ENCODE results near the gene B2M.
"Not testable (repeated sequence)": the region's sequence is repeated elsewhere in the genome, so short reads cannot be mapped to it uniquely, and the experiment has no call there.

Gene B2M

DNA sequence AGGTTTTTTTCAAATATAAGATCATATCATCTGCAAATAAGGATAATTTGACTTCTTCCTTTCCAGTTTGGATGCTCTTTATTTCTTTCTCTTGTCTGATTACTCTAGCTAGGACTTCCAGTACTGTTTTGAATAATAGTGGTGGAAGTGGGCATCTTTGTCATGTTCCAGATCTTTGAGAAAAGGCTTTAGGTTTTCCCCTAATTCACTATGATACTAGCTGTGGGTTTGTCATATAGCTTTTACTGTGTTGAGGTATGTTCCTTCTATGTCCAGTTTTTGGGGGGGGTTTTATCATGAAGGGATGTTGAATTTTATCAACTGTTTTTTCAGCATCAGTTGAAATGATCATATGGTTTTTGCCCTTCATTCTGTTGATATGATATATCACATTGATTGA lies 10.6 kb upstream of the B2M start:
- not testable (repeated sequence) for DNase-seq

DNA sequence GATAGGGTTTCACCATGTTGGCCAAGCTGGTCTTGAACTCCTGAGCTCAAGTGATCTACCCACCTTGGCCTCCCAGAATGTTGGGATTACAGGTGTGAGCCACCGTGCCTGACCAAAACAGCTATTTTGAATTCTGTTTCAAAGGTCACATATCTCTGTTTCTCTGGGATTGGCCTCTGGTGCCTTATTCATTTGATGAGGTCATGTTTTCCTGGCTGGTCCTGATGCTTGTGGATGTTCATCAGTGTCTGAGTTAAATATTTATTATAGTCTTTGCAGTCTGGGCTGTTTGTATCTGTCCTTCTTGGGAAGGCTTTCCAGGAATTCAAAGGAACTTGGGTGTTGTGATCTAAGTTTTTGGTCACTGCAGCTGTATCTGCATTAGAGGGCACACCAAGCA lies 5.3 kb upstream of the B2M start:
- no peak for DNase-seq

DNA sequence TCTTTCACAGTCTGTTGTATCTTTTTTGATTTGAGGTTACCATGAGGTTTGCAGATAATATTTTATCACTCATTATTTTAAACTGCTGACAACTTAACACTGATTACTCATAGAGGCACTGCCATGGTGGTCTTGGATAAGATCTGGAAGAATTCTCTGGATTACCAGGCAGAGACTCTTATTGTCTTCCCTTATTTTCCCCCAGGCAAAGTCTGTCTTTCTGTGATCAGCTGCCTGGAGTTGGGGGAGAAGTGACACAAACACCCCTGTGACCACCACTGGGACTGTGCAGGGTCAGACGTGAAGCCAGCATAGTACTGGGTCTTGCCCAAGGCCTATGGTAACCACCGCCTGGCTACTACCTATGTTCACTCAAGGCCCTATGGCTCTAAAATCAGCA lies 4.9 kb upstream of the B2M start:
- no peak for DNase-seq

- DNase-seq, result no peak
These were observed 4.2 kb upstream of the B2M start for GRCh38 chr15:44706946-44707636.

DNA sequence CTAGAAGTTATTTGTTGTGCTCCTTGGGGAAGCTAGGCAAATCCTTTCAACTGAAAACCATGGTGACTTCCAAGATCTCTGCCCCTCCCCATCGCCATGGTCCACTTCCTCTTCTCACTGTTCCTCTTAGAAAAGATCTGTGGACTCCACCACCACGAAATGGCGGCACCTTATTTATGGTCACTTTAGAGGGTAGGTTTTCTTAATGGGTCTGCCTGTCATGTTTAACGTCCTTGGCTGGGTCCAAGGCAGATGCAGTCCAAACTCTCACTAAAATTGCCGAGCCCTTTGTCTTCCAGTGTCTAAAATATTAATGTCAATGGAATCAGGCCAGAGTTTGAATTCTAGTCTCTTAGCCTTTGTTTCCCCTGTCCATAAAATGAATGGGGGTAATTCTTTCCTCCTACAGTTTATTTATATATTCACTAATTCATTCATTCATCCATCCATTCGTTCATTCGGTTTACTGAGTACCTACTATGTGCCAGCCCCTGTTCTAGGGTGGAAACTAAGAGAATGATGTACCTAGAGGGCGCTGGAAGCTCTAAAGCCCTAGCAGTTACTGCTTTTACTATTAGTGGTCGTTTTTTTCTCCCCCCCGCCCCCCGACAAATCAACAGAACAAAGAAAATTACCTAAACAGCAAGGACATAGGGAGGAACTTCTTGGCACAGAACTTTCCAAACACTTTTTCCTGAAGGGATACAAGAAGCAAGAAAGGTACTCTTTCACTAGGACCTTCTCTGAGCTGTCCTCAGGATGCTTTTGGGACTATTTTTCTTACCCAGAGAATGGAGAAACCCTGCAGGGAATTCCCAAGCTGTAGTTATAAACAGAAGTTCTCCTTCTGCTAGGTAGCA lies 851 bp upstream of the B2M start:
- DNase-seq, result peak; percentile 80

- peak; percentile 78 for DNase-seq
These were observed 527 bp downstream of the B2M start for GRCh38 chr15:44711743-44712345.

- DNase-seq, result peak; percentile 87
These were observed 1.2 kb downstream of the B2M start for GRCh38 chr15:44712346-44713005.

- DNase-seq, result peak; percentile 68
These were observed 2.0 kb downstream of the B2M start for GRCh38 chr15:44713006-44713966.

GRCh38 chr15:44715142-44715796 lies 4.0 kb downstream of the B2M start:
- peak; percentile 57 for DNase-seq

GRCh38 chr15:44715797-44716334 lies 4.5 kb downstream of the B2M start:
- DNase-seq, result no peak

DNA sequence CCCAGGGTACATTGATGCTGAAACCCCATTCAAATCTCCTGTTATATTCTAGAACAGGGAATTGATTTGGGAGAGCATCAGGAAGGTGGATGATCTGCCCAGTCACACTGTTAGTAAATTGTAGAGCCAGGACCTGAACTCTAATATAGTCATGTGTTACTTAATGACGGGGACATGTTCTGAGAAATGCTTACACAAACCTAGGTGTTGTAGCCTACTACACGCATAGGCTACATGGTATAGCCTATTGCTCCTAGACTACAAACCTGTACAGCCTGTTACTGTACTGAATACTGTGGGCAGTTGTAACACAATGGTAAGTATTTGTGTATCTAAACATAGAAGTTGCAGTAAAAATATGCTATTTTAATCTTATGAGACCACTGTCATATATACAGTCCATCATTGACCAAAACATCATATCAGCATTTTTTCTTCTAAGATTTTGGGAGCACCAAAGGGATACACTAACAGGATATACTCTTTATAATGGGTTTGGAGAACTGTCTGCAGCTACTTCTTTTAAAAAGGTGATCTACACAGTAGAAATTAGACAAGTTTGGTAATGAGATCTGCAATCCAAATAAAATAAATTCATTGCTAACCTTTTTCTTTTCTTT lies 5.8 kb downstream of the B2M start:
- no peak for DNase-seq

GRCh38 chr15:44718180-44718926 lies 7.0 kb downstream of the B2M start:
- DNase-seq, result peak; percentile 32

- DNase-seq, result no peak
These were observed 7.6 kb downstream of the B2M start for GRCh38 chr15:44718927-44719292.

DNA sequence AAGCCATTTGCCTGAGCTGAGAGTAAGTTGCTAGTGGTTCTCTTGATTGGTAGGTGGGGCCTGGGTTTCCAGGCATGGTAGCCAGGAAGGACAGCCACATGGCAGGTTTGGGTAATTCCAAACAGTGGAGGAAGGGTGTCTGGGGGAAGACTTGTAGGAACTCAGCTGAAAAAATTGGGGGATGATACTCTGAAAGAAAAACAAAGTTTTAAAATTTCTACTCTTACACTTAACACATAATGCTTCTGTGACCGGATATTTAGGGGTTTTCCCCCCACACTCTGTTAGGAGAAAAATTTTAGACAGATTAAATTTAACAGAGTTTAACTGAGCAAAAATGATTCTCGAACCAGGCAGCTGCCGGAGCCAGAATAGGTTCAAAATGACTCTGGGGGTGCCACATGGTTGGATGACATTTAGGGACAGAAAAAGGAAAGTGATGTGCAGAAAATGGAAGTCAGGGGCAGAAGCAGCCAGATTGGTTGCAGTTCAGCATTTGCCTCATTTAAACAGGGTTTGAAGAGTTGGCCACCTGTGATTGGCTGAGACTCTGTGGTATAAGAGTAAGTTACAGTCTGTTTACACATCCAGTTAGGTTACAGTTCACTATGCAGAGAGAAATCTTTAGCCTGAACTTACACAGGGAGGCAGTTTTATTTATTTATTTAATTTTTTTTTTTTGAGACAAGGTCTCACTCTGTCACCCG lies 8.1 kb downstream of the B2M start:
- peak; percentile 87 for DNase-seq

- not testable (repeated sequence) for DNase-seq
These were observed 8.7 kb downstream of the B2M start for GRCh38 chr15:44720000-44720435.

DNA sequence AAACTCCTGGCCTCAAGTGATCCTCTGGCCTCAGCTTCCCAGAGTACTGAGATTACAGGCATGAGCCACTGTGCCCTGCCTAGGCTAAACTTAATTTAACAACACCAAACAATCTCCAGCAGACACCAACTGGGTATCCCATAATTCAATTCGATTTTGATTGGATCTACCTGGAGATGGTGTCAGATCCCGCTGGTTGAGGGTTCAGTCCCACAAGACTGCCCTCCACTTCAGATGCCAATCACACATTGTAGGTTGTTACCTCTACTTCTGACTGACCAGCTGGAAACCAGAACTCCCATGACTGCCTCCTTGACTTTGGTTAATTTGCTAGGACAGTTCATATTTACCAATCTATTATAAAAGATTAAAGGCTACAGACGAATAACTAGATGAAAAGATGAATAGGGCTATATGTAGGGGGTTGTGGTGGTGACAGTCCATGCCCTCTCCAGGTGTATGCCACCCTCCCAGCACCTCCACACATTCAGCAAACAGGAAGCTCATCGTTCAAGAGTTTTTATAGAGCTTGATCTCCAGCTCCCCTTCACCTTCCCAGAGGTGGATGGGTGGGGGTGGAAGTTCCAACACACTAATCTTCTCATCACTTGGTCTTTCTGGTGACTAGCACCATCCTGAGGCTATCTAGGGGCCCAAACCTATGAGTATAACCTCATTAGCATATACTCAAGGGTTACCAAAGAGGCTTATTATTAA lies 9.3 kb downstream of the B2M start:
- peak; percentile 73 for DNase-seq

- no peak for DNase-seq
These were observed 10.7 kb downstream of the B2M start for GRCh38 chr15:44722011-44722410.

GRCh38 chr15:44726136-44726535 lies 14.8 kb downstream of the B2M start:
- no peak for DNase-seq

All from CD4-positive, alpha-beta T cell treated with Interleukin-17A for 1 hour (primary cell).